22Rv1 (cell line): ENCODE data around the gene ATE1.

Source experiments
- CTCF ChIP-seq: fragments of 450-650 bp; IDR thresholded peaks from 2 replicates; pipeline ENCODE4 v1.5.1; 2017; ENCODE audit warnings: mild to moderate bottlenecking
- ZFX ChIP-seq: fragments of 450-650 bp; IDR thresholded peaks from 2 replicates; pipeline ENCODE4 v1.6.1; 2017; ENCODE audit warnings: antibody characterized with exemption, borderline replicate concordance

- no peak for TF ChIP-seq CTCF
- TF ChIP-seq ZFX: no peak
Measured at GRCh38 chr10:121740069-121740468, 187.8 kb downstream of the ATE1 start.
